ENCODE results near the gene FXYD3.
"Not testable (repeated sequence)": the region's sequence is repeated elsewhere in the genome, so short reads cannot be mapped to it uniquely, and the experiment has no call there.

Gene FXYD3

GRCh38 chr19:35124098-35125060 is 8.8 kb downstream of the FXYD3 start:
- peak; percentile 95 for DNase-seq (ENCODE audit: low spot score)

GRCh38 chr19:35125270-35125717 is 9.7 kb downstream of the FXYD3 start:
- DNase-seq (ENCODE audit: low spot score): no peak

- DNase-seq (ENCODE audit: low spot score): no peak
Measured at GRCh38 chr19:35125749-35126623, 10.4 kb downstream of the FXYD3 start.

GRCh38 chr19:35126624-35126959 is 11.0 kb downstream of the FXYD3 start:
- no peak for DNase-seq (ENCODE audit: low spot score)

- no peak for DNase-seq (ENCODE audit: low spot score)
Measured at GRCh38 chr19:35127871-35128270, 12.2 kb downstream of the FXYD3 start.

- DNase-seq (ENCODE audit: low spot score): no peak
Measured at GRCh38 chr19:35128398-35129057, 12.9 kb downstream of the FXYD3 start.

GRCh38 chr19:35129724-35130274 is 14.2 kb downstream of the FXYD3 start:
- not testable (repeated sequence) for DNase-seq (ENCODE audit: low spot score)

- DNase-seq (ENCODE audit: low spot score): no peak
Measured at GRCh38 chr19:35130761-35131720, 15.4 kb downstream of the FXYD3 start.

- no peak for DNase-seq (ENCODE audit: low spot score)
Measured at GRCh38 chr19:35132254-35132653, 16.6 kb downstream of the FXYD3 start.

GRCh38 chr19:35133826-35134225 is 18.2 kb downstream of the FXYD3 start:
- no peak for DNase-seq (ENCODE audit: low spot score)

GRCh38 chr19:35134601-35135242 is 19.1 kb downstream of the FXYD3 start, which contains the start of gene LGI4:
LGI4 (minus strand) TSS chr19:35135059; CDS start chr19:35134680, 379 bp downstream.
- no peak for DNase-seq (ENCODE audit: low spot score)

GRCh38 chr19:35135389-35135909 is 19.8 kb downstream of the FXYD3 start:
- peak; percentile 89 for DNase-seq (ENCODE audit: low spot score)

GRCh38 chr19:35136231-35136630 is 20.6 kb downstream of the FXYD3 start:
- no peak for DNase-seq (ENCODE audit: low spot score)

GRCh38 chr19:35136977-35137702 is 21.5 kb downstream of the FXYD3 start:
- no peak for DNase-seq (ENCODE audit: low spot score)

- DNase-seq (ENCODE audit: low spot score): no peak
Measured at GRCh38 chr19:35138305-35138892, 22.8 kb downstream of the FXYD3 start, which contains the start of gene FXYD1. FXYD1 (plus strand) TSS chr19:35138824; CDS start chr19:35140080, 1,256 bp downstream.

- no peak for DNase-seq (ENCODE audit: low spot score)
Measured at GRCh38 chr19:35140207-35140961, 24.8 kb downstream of the FXYD3 start.

- peak; percentile 100 for DNase-seq (ENCODE audit: low spot score)
Measured at GRCh38 chr19:35140962-35141836, 25.6 kb downstream of the FXYD3 start.

Measured in germinal center (tissue), 1 donor.